ENCODE results near the gene RUNDC1. TPM values are rescaled to one million over a fixed set of nuclear protein-coding genes. Genes with fewer than 3 reads are reported as not detected.

The RUNDC1 gene
- total RNA-seq, 1 donor from 2014 or later = 13.2 TPM

DNA sequence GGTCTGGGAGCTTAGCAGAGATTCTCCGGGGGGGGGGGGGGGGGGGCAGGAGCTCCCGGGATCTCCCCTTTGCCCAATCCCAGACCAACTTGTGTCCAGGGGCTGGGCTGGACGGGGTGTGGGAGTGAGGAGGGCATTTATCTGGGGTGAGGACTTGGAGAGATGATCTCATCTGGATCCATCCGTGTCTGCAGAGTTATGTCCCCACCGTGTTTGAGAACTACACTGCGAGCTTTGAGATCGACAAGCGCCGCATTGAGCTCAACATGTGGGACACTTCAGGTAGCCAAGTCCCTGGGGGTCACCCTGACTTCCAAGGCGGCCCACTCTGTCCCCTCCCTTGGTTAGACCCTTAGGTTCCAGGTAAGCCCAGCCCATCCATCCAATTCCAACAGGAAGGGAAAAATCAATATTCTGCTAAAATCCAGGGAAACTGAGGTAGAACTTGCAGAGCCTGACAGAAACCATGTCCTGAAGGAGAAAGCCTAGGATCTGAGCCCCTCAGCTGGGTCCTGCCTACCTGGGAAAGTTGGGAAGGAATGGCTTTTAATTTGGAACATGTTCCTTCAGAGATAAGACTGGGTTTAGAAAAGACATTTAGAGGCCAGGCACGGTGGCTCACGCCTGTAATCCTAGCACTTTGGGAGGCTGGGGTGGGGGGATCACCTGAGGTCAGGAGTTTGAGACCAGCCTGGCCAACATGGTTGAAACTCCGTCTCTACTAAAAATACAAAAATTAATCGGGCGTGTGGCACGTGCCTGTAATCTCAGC lies 45.6 kb downstream of the RUNDC1 start:
- no peaks in the 10 kb centered on the region for H3K36me3 ChIP-seq (ENCODE audit: control insufficient read depth, insufficient read depth, low read length)
- DNase-seq (ENCODE audit: low read depth) = no peak
- TF ChIP-seq, protein P1, sequence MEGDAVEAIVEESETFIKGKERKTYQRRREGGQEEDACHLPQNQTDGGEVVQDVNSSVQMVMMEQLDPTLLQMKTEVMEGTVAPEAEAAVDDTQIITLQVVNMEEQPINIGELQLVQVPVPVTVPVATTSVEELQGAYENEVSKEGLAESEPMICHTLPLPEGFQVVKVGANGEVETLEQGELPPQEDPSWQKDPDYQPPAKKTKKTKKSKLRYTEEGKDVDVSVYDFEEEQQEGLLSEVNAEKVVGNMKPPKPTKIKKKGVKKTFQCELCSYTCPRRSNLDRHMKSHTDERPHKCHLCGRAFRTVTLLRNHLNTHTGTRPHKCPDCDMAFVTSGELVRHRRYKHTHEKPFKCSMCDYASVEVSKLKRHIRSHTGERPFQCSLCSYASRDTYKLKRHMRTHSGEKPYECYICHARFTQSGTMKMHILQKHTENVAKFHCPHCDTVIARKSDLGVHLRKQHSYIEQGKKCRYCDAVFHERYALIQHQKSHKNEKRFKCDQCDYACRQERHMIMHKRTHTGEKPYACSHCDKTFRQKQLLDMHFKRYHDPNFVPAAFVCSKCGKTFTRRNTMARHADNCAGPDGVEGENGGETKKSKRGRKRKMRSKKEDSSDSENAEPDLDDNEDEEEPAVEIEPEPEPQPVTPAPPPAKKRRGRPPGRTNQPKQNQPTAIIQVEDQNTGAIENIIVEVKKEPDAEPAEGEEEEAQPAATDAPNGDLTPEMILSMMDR (IDR thresholded peaks at IDR 0.05; ENCODE audit: insufficient read depth, low read length, poor library complexity, severe bottlenecking) = no peak
- no peak overlapping the region for H3K4me3 ChIP-seq (ENCODE audit: low read depth, low read length)
- H3K27me3 ChIP-seq (ENCODE audit: control insufficient read depth, insufficient read depth, low read length) = peaks cover 10% of the 10 kb centered on the region

DNA sequence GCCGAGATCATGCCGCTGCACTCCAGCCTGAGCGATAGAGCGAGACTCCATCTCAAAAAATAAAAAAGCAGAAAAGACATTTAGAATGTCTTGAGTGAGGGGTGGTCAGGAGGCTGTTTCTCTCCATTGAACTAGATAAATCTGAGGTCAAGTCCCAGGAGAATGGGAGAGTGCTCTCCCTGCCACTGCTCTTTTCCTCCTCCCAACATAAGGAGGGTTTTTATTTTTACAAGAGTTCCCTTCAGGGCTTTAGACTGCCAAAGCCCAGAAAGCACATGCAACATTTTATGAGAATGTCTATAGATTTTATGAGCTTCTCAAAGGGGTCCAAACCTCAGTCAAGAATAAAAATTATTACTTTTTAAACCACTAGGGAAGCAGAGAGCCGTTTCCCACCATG lies 46.2 kb downstream of the RUNDC1 start:
- DNase-seq (ENCODE audit: low read depth) = no peak
- TF ChIP-seq, protein P1 (IDR thresholded peaks at IDR 0.05; ENCODE audit: insufficient read depth, low read length, poor library complexity, severe bottlenecking) = no peak
- peaks cover 10% of the 10 kb centered on the region for H3K27me3 ChIP-seq (ENCODE audit: control insufficient read depth, insufficient read depth, low read length)

DNA sequence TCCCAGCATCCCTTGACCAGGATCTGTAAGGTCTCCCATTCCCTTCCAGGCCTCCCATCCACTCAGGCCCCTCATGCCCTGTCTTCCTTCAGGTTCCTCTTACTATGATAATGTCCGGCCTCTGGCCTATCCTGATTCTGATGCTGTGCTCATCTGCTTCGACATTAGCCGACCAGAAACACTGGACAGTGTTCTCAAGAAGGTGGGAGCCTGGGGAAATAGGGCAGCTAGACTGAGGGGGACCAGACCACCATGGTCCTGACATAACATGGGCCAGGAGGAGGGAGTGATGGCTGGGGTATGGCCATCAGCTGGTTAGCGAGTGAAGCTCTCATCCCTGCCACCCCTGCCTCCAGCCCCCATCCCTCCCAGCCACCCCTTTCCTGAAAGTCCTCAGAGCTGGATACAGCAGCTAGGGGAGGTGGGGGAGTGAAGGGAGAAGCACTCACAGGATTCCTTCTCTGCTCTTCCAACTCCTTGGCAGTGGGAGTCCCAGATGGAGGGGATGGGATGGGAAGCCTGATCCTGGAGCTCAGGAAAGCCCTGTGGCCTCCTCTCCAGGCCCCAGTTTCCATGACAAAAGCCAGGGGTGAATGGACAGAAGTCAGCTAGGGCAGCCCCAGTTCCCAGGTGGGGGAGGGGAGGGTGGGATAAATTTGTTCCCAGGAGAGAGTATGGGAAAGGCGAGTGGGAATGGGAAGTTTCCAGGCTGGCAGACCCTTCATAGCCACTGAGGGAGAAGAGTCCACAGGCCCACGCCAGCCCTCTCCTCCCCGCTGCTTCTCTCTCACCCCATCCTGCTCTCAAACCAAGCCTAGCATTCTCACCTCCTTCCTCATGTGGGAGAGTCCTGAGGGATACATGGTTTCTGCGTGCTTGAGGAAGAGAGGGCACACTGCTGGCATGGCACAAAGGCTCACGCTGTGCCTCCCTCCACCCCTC lies 47.0 kb downstream of the RUNDC1 start:
- no peak overlapping the region for H3K4me3 ChIP-seq (ENCODE audit: low read depth, low read length)
- TF ChIP-seq, protein P1 (IDR thresholded peaks at IDR 0.05; ENCODE audit: insufficient read depth, low read length, poor library complexity, severe bottlenecking) = no peak
- no peak for DNase-seq (ENCODE audit: low read depth)

More for the DNA sequence above, 46.2 kb downstream of the RUNDC1 start:
- Histone ChIP-seq H3K4me3 (ENCODE audit: low read depth, low read length) (no peak overlapping the region), H3K36me3 (ENCODE audit: control insufficient read depth, insufficient read depth, low read length) (no peaks in the 10 kb centered on the region)

DNA sequence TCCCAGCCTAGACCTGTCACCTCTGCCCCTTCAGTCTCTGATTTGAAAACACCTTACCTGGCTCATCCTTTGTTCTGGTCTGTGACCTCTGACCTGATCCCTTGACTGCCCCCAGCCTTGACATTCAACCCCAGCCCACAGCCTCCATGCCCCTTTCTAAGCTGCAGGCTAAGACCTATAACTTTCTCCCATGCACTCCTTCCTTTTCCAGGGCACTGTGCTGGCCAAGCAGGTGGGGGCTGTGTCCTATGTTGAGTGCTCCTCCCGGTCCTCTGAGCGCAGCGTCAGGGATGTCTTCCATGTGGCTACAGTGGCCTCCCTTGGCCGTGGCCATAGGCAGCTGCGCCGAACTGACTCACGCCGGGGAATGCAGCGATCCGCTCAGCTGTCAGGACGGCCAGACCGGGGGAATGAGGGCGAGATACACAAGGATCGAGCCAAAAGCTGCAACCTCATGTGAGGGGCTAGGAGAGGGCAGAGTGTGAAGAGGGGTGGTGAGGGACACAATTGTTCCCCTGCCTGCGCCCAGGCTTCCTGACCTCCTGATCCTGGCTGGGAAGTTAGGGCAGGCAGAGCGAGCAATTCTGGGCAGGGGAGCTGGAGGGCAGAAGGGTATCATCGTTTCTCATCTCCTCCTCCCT lies 48.0 kb downstream of the RUNDC1 start:
- no peaks in the 10 kb centered on the region for H3K36me3 ChIP-seq (ENCODE audit: control insufficient read depth, insufficient read depth, low read length)
- TF ChIP-seq, protein P1 (IDR thresholded peaks at IDR 0.05; ENCODE audit: insufficient read depth, low read length, poor library complexity, severe bottlenecking) = no peak
- peaks cover 10% of the 10 kb centered on the region for H3K27me3 ChIP-seq (ENCODE audit: control insufficient read depth, insufficient read depth, low read length)
- DNase-seq (ENCODE audit: low read depth) = no peak
- no peak overlapping the region for H3K4me3 ChIP-seq (ENCODE audit: low read depth, low read length)

More for the DNA sequence above, 47.0 kb downstream of the RUNDC1 start:
- Histone ChIP-seq H3K27me3 (ENCODE audit: control insufficient read depth, insufficient read depth, low read length) (peaks cover 10% of the 10 kb centered on the region), H3K36me3 (ENCODE audit: control insufficient read depth, insufficient read depth, low read length) (no peaks in the 10 kb centered on the region)

DNA sequence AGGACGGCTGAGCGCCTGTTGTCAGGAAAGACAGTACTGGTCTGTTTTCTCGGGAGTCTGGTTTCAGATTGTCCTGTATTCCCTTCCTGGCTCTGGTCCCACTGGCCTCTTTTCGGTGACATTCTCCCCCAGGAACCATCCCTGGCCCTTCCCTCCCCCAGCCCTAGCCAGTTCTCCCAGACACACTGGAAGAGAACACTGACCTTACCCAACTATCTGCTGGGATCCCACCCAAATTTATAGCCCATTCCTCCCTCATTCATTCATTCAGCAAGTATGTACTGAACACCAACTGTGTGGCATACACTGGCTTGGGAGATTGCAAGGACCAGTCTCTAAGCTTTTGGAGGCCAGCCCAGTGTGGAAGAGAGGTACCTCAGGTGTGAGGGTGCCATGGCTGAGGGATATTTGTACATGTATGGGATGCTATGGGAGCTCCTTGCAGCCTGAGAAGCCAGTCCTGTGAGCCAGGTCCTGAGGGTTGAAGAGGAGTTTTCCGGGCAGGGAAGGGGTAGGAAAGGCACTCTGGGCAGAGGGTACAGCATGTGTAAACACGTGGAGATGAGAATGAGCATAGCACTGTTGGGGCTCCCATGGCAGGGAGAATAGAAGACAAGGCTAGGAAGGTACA lies 49.9 kb downstream of the RUNDC1 start:
- Histone ChIP-seq H3K36me3 (ENCODE audit: control insufficient read depth, insufficient read depth, low read length) (no peaks in the 10 kb centered on the region), H3K4me3 (ENCODE audit: low read depth, low read length) (no peak overlapping the region), H3K27me3 (ENCODE audit: control insufficient read depth, insufficient read depth, low read length) (peaks cover 7% of the 10 kb centered on the region)
- TF ChIP-seq, protein P1 (IDR thresholded peaks at IDR 0.05; ENCODE audit: insufficient read depth, low read length, poor library complexity, severe bottlenecking) = no peak
- no peak for DNase-seq (ENCODE audit: low read depth)

All from kidney epithelial cell (primary cell).